Trophoblast cell (in vitro differentiated cells and primary cell): ENCODE data around the gene LHFPL5.
A peak's percentile ranks its signal among the peaks of the same experiment; 100 is the strongest.

Source experiments
- DNase-seq, 2 donors: peaks; one replicate each; pipeline ENCODE4 v3.0.0-alpha.2; 2016
- H2AFZ ChIP-seq: 2 replicates; pipeline ENCODE4 v1.6.1; 2013; ENCODE audit warnings: low read length, moderate library complexity, mild to moderate bottlenecking; ENCODE audit not compliant: insufficient read depth, poor library complexity
- H2AK5ac ChIP-seq: 2 replicates; pipeline ENCODE4 v1.6.1; 2013; ENCODE audit warnings: mild to moderate bottlenecking, low read length
- H2BK120ac ChIP-seq: 2 replicates; pipeline ENCODE4 v1.6.1; 2013; ENCODE audit warnings: low read length, mild to moderate bottlenecking, moderate library complexity; ENCODE audit not compliant: insufficient read depth, poor library complexity
- H2BK12ac ChIP-seq: 2 replicates; pipeline ENCODE4 v1.6.1; 2013; ENCODE audit warnings: mild to moderate bottlenecking, low read length, moderate library complexity
- H2BK5ac ChIP-seq: 2 replicates; pipeline ENCODE4 v1.6.1; 2013; ENCODE audit warnings: low read length, low read depth, moderate library complexity, mild to moderate bottlenecking; ENCODE audit not compliant: poor library complexity
- H3K14ac ChIP-seq: 2 replicates; pipeline ENCODE4 v1.6.1; 2013; ENCODE audit warnings: mild to moderate bottlenecking, low read length
- H3K18ac ChIP-seq: 2 replicates; pipeline ENCODE4 v1.6.1; 2013; ENCODE audit warnings: mild to moderate bottlenecking, low read length
- H3K23ac ChIP-seq: 2 replicates; pipeline ENCODE4 v1.6.1; 2013; ENCODE audit warnings: low read length
- H3K27ac ChIP-seq: 2 replicates; pipeline ENCODE4 v1.5.1; 2013; ENCODE audit warnings: low read depth, mild to moderate bottlenecking, inconsistent platforms, low read length, moderate library complexity
- H3K27me3 ChIP-seq: 2 replicates; pipeline ENCODE4 v1.6.1; 2013; ENCODE audit warnings: inconsistent platforms, mild to moderate bottlenecking, low read length, moderate library complexity; ENCODE audit not compliant: insufficient read depth
- H3K36me3 ChIP-seq, 2 experiments: 1 replicate in 1 of 2; 2 replicates in 1 of 2; pipeline ENCODE4 v1.6.1; 2013; ENCODE audit warnings: low read length in 2 of 2, mild to moderate bottlenecking in 2 of 2, moderate library complexity in 1 of 2; ENCODE audit not compliant: insufficient read depth in 2 of 2, control insufficient read depth in 1 of 2
- H3K4ac ChIP-seq: 2 replicates; pipeline ENCODE4 v1.6.1; 2013; ENCODE audit warnings: low read depth, mild to moderate bottlenecking, low read length, moderate library complexity
- H3K4me1 ChIP-seq, 2 experiments: 1 replicate in 1 of 2; 2 replicates in 1 of 2; pipeline ENCODE4 v1.6.1; 2013; ENCODE audit warnings: low read length in 2 of 2, mild to moderate bottlenecking in 2 of 2, moderate library complexity in 1 of 2; ENCODE audit not compliant: insufficient read depth in 2 of 2, control insufficient read depth in 1 of 2
- H3K4me2 ChIP-seq: 2 replicates; pipeline ENCODE4 v1.6.1; 2013; ENCODE audit warnings: inconsistent platforms, mild to moderate bottlenecking, low read length, moderate library complexity
- H3K4me3 ChIP-seq: 2 replicates; pipeline ENCODE4 v1.5.1; 2013; ENCODE audit warnings: mild to moderate bottlenecking, low read depth, low read length, inconsistent platforms
- H3K79me1 ChIP-seq: one replicate; pipeline ENCODE4 v1.6.1; 2013; ENCODE audit warnings: low read length
- H3K79me2 ChIP-seq: 2 replicates; pipeline ENCODE4 v1.6.1; 2013; ENCODE audit warnings: low read length, mild to moderate bottlenecking; ENCODE audit not compliant: control insufficient read depth, insufficient read depth, poor library complexity
- H3K9ac ChIP-seq: 2 replicates; pipeline ENCODE4 v1.6.1; 2013; ENCODE audit warnings: mild to moderate bottlenecking, low read length
- H3K9me3 ChIP-seq: 2 replicates; pipeline ENCODE4 v1.6.1; 2013; ENCODE audit warnings: low read depth, mild to moderate bottlenecking, control low read depth, inconsistent platforms, low read length; ENCODE audit not compliant: insufficient read depth
- H4K12ac ChIP-seq: 2 replicates; pipeline ENCODE4 v1.6.1; 2013; ENCODE audit warnings: low read depth, mild to moderate bottlenecking, low read length, moderate library complexity
- H4K8ac ChIP-seq: 2 replicates; pipeline ENCODE4 v1.6.1; 2013; ENCODE audit warnings: low read depth, mild to moderate bottlenecking, low read length, moderate library complexity
- H4K91ac ChIP-seq: one replicate; pipeline ENCODE4 v1.6.1; 2013; ENCODE audit warnings: low read depth, mild to moderate bottlenecking, low read length, moderate library complexity
- WGBS: extraction: QIAGEN DNeasy Blood & Tissue Kit; methylation state at CpG from one replicate; pipeline ENCODE4 v1.1.7; 2013; ENCODE audit warnings: missing lambda C conversion rate; ENCODE audit not compliant: insufficient read length, insufficient coverage; ENCODE audit errors: extremely low coverage; 5-methylcytosine and 5-hydroxymethylcytosine counted together

Gene LHFPL5

GRCh38 chr6:35824552-35825192, 19.5 kb downstream of the LHFPL5 start:
- no peaks in the 10 kb centered on the region for H3K79me2 ChIP-seq
- H2BK120ac ChIP-seq, result no peak overlapping the region
- H3K14ac ChIP-seq, result no peak overlapping the region
- H3K27me3 ChIP-seq, result no peaks in the 10 kb centered on the region
- no peak overlapping the region for H4K91ac ChIP-seq
- H3K4me3 ChIP-seq, result no peak overlapping the region
- no CpG with 5 or more reads among the region's 5 CpGs for WGBS
- H3K9ac ChIP-seq, result no peak overlapping the region
- H2BK5ac ChIP-seq, result no peak overlapping the region
- no peak overlapping the region for H2AK5ac ChIP-seq
- no peaks in the 10 kb centered on the region for H3K4me1 ChIP-seq
- DNase-seq, result no peak
- no peak overlapping the region for H4K8ac ChIP-seq
- H3K23ac ChIP-seq, result no peak overlapping the region
- no peak overlapping the region for H4K12ac ChIP-seq
- H3K4me2 ChIP-seq, result no peak overlapping the region
- H3K36me3 ChIP-seq, result no peaks in the 10 kb centered on the region
- no peaks in the 10 kb centered on the region for H3K9me3 ChIP-seq
- no peak overlapping the region for H2BK12ac ChIP-seq
- no peak overlapping the region for H3K27ac ChIP-seq
- H3K4ac ChIP-seq, result no peak overlapping the region
- no peaks in the 10 kb centered on the region for H3K79me1 ChIP-seq
- H2AFZ ChIP-seq, result no peak overlapping the region
- no peak overlapping the region for H3K18ac ChIP-seq

- Histone ChIP-seq H2BK5ac (no peak overlapping the region), H3K18ac (no peak overlapping the region), H2AFZ (no peak overlapping the region), H4K91ac (no peak overlapping the region), H2BK120ac (no peak overlapping the region), H3K79me1 (no peaks in the 10 kb centered on the region), H3K4me3 (no peak overlapping the region), H3K4me1 (no peaks in the 10 kb centered on the region), H3K79me2 (no peaks in the 10 kb centered on the region), H3K14ac (no peak overlapping the region), H2AK5ac (no peak overlapping the region), H3K4ac (no peak overlapping the region), H4K8ac (no peak overlapping the region), H3K4me2 (no peak overlapping the region), H3K9ac (no peak overlapping the region), H3K27ac (no peak overlapping the region), H3K9me3 (no peaks in the 10 kb centered on the region), H3K27me3 (no peaks in the 10 kb centered on the region), H3K23ac (no peak overlapping the region), H3K36me3 (peaks cover 2 to 3% of the 10 kb centered on the region in 2 experiments), H2BK12ac (no peak overlapping the region), H4K12ac (no peak overlapping the region)
- peak; percentile 59 to 80 for DNase-seq
- WGBS, result no CpG with 5 or more reads among the region's 5 CpGs
These were observed 24.2 kb downstream of the LHFPL5 start for GRCh38 chr6:35829306-35829705.

GRCh38 chr6:35831257-35832007, 26.3 kb downstream of the LHFPL5 start:
- no peak overlapping the region for H2AFZ ChIP-seq
- peaks cover 10 to 12% of the 10 kb centered on the region in 2 experiments for H3K36me3 ChIP-seq
- H4K91ac ChIP-seq, result no peak overlapping the region
- no peaks in the 10 kb centered on the region for H3K4me1 ChIP-seq
- H3K9ac ChIP-seq, result no peak overlapping the region
- no peak overlapping the region for H2BK120ac ChIP-seq
- H4K8ac ChIP-seq, result no peak overlapping the region
- no peak overlapping the region for H2BK5ac ChIP-seq
- H3K18ac ChIP-seq, result no peak overlapping the region
- no peaks in the 10 kb centered on the region for H3K79me2 ChIP-seq
- no peak overlapping the region for H3K4ac ChIP-seq
- no CpG with 5 or more reads among the region's 5 CpGs for WGBS
- no peak overlapping the region for H3K23ac ChIP-seq
- H3K27ac ChIP-seq, result no peak overlapping the region
- H2AK5ac ChIP-seq, result no peak overlapping the region
- H3K4me3 ChIP-seq, result no peak overlapping the region
- H4K12ac ChIP-seq, result no peak overlapping the region
- peak in 1 of 2 donors; percentile 11 for DNase-seq
- H3K27me3 ChIP-seq, result no peaks in the 10 kb centered on the region
- H3K79me1 ChIP-seq, result no peaks in the 10 kb centered on the region
- H3K4me2 ChIP-seq, result no peak overlapping the region
- no peaks in the 10 kb centered on the region for H3K9me3 ChIP-seq
- no peak overlapping the region for H2BK12ac ChIP-seq
- H3K14ac ChIP-seq, result no peak overlapping the region

GRCh38 chr6:35833536-35833935, 28.4 kb downstream of the LHFPL5 start:
- H3K9ac ChIP-seq, result no peak overlapping the region
- peaks cover 14% of the 10 kb centered on the region in 2 experiments for H3K36me3 ChIP-seq
- no peak overlapping the region for H2BK120ac ChIP-seq
- peak; percentile 40 to 80 for DNase-seq
- no peak overlapping the region for H3K23ac ChIP-seq
- H3K27ac ChIP-seq, result no peak overlapping the region
- no peak overlapping the region for H4K91ac ChIP-seq
- H3K4ac ChIP-seq, result no peak overlapping the region
- no peak overlapping the region for H4K8ac ChIP-seq
- WGBS, result no CpG with 5 or more reads among the region's 7 CpGs
- H3K79me2 ChIP-seq, result no peaks in the 10 kb centered on the region
- H4K12ac ChIP-seq, result no peak overlapping the region
- H3K4me2 ChIP-seq, result no peak overlapping the region
- no peak overlapping the region for H3K4me3 ChIP-seq
- no peaks in the 10 kb centered on the region for H3K27me3 ChIP-seq
- H2AK5ac ChIP-seq, result no peak overlapping the region
- no peaks in the 10 kb centered on the region for H3K4me1 ChIP-seq
- no peak overlapping the region for H2AFZ ChIP-seq
- no peaks in the 10 kb centered on the region for H3K79me1 ChIP-seq
- H3K14ac ChIP-seq, result no peak overlapping the region
- no peak overlapping the region for H3K18ac ChIP-seq
- H2BK12ac ChIP-seq, result no peak overlapping the region
- no peak overlapping the region for H2BK5ac ChIP-seq
- H3K9me3 ChIP-seq, result no peaks in the 10 kb centered on the region
